Activated CD8-positive, alpha-beta memory T cell treated with anti-CD3 and anti-CD28 coated beads, Interleukin-2, amount 50 U/mL, for 24 hours (primary cell): Measurements from ENCODE around the gene TFF2.

Source experiments
- DNase-seq: peaks from one replicate; pipeline ENCODE4 v3.0.0-alpha.2; 2020; ENCODE audit errors: extremely low read depth

Gene TFF2

DNA sequence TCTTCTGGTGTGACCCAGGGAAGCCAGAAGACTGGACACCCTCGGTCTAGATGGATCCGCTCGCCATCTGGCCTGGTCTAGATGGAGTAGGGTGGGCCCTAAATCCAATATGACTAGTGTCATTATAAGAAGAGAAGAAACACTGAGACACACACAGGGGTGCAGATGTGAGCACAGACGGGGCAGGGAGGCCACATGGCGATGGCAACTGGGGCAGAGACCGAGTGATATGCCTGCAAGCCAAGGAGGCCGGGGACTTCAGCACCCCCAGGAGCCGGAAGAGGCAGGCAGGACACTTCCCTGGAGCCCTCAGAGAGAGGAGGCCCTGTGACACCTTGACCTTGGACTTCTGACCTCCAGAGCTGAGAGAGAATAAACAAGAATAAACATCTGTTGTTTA, 30.0 kb downstream of the TFF2 start:
- no peak for DNase-seq

DNA sequence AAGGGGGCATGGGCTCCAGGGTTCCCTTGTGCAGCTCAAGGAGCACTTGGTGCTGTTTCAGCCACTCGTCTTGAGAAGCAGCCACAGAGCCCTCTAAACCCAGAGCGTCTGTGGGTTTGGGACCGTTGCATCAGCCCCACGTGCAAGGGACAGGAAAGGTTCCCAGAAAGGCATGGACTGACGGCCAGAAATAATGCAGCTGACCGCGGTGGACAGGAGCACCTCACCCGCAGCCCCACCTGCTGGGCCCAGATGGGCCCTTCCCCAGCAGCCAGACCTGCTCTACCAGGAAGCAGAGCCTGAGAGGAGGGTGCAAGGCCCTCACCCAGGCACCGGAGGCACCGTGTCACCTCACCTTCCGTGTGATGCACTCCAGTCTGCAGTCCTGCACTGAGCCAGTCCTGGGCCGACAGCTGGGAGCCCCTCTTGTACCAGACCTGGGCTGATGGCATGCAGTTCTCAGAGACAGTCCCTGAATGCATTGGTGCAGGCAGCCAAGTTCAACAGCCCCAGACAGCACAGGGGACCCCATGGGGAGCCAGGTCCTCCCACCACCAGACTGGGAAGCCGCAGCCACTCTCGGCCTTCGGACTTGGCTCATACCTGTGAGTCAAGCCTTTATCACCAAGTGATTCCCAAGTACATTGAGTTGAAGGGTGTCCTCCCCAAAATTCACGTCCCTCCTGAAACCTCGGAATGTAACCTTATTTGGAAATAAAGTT, 30.8 kb downstream of the TFF2 start:
- DNase-seq: no peak

DNA sequence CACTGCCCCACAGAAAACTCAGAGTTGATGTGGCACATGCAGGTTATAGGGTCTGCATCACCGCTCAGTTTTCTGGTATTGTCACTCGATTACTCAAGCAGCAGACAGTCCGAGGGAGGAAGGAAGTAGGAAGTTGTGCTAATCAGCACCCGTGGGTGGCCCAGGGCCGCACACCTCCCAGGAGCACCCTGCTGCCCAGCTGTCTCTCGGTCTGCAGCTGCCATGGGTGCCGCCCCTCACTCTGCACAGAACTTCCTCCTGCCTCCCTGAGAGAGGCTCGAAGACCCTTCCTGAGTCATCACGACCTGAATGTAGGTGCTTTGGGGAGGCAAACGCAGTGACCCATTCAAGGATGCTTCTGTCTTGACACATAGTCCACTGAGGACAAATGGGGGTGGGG, 31.4 kb downstream of the TFF2 start:
- DNase-seq: no peak

DNA sequence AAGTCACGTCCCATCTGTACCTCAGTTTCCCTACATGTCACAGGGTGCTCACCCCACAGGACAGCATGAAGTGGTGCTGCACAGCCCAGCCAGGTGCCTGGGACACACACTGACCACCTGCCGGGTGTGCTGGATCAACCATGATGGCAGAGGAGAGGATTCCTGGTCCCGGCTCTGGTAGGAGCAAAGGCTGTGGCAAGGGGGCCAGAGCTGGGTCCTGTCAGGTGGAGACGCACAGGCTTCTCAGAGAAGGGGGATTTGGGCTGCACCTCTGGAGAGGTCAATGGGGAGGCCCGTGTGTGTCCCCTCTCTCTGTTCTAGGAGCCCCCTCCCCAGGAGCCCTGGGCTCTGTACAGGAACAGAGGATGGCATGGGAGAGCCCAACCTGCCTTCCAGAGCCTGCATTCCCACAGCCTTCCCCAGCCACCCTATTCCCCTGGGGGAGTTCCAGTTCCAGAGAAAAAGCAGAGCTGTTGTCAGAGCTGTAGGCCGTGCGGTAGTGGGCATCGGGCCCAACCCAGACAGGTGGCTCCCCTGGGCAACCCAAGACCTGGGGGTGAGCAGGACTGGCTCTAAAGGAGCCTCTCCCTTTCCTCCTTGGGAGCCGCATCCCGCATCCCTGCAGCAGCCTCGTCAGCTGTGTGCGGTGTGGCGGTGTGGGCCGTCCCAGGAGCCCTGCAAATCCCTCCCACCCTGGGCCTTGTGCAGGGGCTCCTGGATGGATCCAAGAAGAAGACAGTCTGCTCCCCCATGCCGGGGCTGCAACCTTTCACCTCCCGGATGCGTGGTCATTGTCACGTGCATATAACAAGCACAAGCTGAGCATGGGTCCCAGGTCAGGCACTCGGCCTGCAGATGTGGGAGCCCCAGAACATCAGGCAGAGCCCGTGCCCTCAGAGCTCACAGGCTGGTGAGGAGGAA, 32.7 kb downstream of the TFF2 start:
- DNase-seq: no peak

DNA sequence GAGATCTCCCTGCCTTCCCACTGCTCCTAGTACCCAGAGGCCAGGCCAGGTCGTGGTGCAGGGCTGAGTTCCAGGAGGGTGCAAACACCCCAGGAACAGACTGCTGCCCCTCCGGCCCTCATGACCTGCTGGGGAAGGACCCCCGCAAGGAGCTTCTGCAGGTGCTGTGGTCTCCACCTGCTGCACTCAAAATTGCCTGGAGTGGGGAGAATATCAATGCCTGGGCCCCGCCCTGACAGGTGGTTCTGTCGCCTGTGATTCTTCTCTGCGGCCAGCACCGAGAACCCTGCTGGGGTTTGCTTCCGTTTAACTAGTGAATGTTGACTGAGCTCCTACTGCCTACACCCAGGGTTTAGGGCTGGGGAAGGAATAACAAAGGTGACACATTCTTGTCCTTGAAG, 33.5 kb downstream of the TFF2 start:
- DNase-seq: no peak

DNA sequence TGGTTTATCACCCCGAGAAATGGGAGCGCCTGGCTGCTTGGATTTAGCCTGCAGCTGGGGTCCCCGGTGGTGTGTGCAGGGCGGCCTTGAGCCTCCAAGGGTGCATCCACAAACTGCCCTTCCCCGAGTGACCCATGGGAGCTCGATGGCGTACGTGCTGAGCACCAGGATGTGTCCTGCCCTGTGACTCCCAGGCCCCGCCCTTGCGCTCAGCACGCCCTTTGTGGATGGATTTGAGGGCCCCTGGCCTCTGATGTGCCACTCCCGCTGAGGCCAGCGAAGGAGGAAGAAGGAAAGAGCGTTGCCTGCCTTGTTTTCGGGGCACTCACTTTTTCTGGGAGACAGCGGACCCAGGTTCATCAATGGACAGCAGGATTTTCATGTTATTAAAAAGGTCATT, 33.9 kb downstream of the TFF2 start:
- no peak for DNase-seq

DNA sequence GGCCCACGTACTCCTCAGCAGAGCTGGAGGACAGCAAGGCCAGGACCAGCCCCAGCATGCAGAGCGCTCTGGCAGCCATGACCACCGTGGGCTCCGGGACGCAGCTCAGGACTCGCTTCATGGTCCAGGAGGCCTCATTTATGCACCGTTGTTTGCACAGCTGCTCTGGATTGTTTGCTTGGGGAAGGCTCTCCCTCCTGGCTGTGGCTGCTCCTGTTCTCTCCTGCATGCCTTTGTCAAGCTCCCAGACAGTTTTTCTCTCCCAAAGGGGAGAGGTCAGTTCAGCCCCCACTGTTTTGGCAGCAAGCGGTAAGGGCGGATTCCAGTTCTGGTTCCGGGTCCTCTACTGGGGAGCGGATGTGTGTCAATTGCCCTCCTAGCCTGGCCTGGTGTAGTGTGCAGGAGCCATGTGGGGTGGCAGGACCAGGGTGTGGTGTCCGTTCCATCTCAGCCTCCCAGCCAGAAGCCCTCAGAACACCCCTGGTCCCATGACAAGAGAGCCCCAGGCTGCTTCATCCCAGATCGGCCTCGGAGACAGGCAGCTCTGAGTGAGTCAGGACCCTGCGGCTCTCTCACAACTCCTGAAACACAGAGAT, 35.4 kb downstream of the TFF2 start, which contains the start of gene TFF3:
Gene TFF3, minus strand, starts transcription at position 114 of the 596 bp plus-strand sequence. Its CDS starts 35 bp downstream, at position 79.
- DNase-seq: no peak

DNA sequence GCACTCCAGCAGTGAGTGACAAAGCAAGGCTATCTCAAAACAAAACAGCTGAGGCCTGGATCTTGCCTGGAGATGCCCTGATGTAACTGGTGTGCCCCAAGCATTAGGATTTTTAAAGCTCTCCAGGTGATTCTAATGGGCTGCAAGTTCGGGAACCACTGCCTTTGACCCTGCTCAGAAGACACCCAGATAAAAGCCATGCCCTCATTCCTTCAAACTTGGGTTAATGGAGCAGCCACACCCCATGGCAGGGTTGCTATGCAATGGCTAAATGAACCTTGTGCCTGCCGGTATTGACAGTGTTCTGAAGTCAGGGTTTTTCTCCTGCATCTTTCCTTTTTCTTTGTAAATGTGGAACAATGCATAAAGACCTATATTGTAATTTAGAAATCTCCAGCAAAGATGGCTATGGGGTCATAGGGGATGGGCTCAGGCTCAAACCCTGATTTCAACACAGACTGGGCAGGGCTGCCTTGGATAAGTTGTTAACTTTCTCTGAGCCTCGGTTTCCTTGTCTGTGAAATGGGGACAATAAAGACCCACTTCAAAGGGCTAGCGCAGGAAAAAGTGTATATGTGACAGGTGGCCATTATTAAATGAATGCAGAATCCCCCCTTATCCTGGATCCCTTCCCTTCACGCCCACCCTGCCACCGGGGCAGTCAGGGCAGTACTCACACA, 36.0 kb downstream of the TFF2 start:
- no peak for DNase-seq

DNA sequence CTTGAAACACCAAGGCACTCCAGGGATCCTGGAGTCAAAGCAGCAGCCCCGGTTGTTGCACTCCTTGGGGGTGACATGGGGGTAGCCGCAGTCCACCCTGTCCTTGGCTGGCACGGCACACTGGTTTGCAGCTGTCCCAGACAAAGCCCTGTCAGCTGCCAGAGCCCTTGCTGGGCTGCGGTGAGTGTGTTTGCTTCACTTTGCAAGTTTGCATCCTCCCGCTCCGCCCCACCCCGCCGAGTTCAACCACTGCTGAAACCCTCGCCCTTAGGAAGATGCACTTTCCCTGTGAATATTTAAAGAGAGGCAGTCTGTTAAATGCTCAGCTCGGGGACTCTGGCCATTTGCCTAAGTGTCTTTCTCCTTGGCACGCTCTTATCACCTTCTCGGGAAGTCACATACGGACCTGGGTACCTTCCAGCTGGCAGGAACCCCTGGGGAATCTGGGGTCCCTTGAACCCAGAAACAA, 37.3 kb downstream of the TFF2 start:
- no peak for DNase-seq

DNA sequence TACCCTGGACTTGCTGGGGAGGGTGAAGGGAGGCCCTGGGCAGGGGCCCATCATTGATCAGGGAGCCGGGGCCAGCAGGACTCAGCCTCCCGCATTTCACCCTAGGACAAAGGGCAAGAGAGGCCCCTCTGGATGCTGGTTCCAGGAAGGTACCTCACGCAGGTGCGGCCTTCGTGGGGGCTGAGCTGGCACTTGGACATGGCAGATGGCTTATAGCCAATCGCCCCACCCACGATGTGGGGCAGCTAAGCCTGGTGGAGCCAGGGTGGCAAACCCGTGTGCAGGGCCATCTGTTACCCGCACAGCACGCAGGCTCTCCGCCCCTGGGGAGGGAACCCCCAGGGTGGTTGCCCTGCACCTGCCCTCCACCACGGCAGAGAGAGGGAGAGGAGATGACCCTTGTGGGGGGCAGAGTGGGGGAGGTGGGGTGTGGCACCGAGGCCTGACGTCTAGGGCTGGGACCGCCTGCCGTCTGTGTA, 38.1 kb downstream of the TFF2 start:
- DNase-seq: no peak

DNA sequence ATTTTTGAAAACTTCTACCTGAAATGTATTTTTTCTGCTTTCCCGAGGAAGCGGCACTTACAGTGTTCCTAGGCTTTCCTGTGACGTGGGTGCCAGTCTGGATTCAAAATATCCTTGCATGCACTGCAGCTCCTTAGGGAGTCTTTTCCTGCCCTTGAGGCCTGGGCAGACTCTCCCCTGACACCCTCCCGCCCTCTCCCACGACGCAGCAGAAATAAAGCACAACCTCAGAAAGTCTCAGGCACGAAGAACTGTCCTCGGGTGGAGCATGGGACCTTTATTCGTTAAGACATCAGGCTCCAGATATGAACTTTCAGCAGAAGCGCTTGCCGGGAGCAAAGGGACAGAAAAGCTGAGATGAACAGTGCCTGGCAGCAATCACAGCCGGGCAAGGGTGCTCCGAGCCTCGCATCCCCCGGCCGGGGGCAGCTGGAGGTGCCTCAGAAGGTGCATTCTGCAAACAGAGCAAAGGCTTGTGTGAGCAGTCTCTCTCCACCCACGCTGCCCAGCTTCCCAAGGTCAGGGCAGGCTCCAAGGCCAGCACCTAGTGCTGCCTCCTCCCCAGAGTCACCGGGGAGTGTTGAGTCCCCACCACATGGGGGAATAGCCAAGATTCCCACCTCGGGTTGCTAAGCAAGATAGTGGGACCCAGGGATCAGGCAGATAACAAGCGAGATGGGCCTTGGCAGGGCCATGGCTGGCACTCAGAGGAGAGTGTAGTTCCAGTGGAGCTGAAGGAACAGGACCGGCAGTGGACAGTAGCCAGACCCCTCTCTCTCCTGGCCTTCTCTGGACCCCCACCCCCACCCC, 38.8 kb downstream of the TFF2 start:
- DNase-seq: no peak

DNA sequence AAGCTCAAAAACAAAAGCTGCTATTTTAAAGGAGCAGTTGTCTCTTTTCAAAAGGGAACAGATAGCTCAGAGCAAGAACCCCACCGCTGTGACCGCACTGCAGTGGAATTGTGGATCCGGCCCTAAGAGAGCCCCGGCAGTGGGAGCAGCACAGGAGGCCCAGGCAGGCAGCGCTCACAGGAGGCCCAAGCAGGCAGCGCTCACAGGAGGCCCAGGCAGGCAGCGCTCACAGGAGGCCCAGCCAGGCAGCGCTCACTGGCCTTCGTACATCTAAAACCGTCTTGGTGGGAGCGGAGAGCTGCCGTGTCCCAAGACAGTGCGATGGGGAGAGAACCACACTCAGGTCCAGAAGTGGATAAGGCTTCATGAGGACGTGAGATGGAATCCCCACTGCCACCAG, 39.6 kb downstream of the TFF2 start:
- DNase-seq: no peak

DNA sequence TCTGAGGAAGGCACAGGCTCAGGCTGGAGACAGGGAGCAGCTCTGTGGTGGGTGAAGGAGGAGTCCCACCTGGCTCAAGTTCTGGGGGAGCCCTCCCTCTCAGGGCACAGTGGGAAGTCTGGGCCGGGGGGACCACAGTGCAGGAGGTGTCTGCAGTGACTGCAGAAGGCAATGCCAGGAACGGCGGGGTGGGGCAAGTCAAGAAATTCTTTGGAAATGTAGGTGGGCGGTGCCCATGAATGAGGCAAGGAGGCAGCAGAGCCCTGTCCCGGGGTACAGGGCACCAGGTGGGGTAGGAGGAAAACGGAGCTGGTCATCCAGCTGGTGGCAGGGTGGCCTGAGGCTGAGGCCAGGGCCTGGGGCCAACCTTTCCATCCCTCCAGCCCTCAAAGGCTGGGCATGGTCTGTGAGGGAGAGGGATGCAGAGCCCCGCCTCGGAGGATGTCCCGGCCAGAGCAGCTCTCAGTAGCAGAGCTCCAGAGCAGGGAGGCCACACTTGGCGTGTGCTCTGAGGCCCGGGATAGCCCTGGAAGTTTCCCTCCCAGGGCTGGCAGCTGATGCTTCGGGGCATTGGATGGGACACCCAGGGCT, 40.3 kb downstream of the TFF2 start:
- DNase-seq: no peak

DNA sequence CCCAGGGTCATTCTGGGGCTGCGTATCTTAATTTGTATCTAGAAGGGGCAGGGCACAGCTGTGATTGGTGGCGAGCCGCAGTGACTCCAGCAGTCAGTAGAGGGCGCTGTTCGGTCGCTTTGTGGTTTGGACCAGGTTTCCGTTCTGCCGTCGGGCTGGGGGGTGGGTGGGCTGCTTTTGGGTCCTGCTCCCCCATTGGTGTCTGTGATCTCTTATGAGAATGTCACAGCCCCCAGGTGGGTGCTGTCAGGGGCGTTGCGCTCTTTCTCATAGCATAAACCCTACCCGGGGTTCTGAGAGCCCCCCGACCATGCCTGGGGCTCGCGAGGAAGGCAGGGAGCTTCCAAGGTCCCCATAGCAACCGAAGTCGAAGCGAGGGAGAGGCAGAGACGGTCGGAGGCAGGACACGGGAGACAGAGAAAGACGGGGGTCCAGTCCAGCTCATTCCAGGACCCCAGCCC, 41.0 kb downstream of the TFF2 start:
- peak; percentile 32 for DNase-seq

DNA sequence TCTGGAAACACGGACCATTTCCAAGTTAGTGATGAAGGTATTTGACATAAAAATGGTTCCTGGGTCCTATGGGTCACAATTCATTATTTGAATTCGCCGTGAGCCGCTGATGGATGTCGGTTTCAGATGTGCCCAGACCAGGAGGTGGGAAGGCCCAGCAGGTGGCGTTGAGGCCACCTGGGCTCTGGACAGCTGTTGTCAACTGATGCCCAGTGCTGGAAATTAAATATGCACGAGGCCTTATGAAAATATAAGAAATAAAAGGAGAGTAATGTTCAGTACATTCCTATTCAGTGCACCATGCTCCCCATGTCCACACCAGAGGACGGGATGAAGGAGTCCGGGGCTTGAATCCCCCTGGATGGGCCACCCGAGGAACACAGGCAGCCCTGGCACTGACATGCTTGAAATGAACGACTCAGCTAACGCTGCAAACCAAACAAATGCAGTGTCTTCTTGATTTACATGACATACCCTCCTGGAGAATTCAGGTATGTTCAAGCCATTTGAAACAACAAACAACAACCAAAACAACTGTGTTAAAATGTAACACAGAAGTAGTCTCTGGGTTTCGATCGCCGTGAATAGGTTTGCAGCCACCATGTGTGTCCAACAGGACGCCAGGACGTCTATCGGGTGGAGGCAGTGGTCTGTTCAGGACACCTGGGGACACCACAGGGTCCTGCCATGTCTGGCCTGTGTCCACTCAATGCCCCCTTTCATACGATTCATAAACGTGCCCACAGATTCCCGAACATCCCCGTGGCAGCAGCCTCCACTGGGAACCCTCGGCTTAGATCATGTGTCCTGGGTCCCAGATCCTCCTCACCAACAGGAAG, 41.7 kb downstream of the TFF2 start:
- no peak for DNase-seq

DNA sequence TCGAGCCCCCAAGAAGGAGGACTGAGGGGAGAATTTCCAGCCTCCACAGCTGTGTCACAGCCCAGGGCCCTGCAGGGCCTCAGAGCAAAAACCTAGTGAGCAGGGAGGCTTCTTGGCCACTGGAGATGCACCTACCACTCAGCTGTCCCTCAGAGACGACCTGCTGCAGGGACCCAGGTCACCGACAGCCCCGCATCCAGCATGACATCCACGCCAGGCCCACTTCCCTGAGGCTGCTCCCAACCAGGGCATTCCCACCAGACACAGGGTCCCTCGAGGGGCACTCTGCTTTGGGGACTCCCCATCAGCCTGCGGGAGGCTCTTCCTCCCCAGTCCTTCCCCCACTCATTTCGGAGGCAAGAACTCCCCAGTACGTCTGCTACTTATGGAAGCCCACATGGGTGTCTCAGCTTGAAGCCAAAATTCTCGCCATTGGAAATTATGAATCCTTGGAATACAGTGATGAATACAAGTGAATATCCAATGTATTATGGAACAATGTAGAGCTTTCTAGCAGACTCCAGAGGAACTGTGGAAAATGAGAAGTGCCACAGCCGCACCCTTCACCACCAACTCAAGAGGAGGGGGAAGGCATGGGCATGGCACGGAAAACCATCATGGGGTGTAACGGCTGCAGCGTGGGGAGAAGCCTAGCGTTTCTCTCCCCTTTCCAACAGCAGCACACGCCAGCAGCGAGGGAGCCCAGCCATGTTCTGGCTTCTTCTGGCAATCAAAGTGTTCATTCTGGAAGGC, 42.5 kb downstream of the TFF2 start:
- DNase-seq: no peak

DNA sequence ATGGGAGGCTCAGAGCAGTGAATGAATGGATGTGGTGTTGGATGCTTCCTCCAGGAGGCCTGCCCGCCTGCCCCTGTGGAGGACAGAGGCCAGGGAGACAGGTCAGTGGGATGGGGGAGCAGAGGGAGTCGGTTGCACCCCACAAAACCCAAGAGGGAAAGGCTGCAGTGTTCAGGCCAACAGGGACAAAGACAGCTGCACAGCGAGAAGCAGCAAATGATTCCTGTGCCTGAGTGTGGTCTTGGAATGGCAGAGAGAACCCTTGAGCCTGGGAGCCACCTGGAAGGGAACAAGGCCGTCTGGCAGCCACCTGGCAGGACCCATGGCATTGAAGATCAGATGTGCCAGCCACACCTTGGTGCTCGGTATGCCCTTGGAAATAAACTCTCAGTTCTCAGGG, 43.7 kb downstream of the TFF2 start:
- no peak for DNase-seq

DNA sequence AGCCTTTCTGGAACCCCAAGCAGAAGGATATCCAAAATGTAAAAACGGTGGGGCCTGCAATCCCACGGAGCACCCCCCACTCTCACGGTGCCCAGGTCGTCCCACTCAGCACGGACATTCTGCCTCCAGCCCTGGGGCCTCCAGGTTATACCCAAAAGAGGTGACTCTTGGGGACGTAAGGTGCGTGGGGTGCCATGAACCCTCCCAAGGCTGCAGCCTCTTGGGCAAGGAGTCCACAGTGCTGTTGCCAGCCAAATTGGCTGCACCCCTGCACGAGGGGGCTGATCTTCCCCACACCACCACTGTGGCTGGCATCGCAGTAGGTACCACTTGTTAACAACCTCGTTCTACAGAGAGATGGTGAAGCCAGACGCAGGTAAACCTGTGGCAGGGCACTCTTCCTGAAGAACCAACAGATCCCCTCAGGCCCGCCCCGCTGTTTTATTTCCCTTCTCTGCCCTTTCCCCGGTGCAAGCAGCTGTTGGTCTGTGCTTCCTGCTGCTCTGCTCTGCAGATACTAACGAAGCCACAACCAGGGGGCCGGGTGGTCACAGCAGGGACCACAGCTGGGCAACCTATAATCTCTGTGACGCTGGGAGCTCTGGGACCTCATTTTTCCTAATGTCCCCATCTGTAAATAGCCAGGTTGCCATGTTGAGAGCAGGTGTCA, 44.3 kb downstream of the TFF2 start:
- no peak for DNase-seq
